Raji (cell line): Measurements from ENCODE around the gene HERC3.

Experiments used
- POLR2A ChIP-seq: IDR thresholded peaks from 2 replicates; pipeline ENCODE4 v1.6.1; 2011; ENCODE audit warnings: low read depth, low read length, control low read depth; ENCODE audit not compliant: insufficient read depth

HERC3 gene

DNA sequence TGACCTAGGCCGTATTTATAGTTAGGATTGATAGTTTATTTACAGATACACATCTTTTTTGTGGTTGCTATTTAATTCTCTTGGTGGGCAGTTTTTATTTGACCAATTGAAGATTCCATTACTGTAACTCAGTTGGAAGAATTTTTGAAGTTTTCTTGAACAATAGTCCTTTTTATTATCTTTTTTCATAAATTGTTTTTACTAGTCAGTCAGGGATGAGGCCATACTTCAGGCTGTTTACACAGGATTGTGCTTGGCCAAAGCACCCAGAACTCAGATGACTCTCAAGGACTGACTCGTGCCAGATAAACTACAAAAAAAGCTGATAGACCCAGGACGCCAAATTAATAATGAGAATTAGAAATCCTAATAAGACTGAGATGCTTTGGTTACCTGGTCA is 7.0 kb downstream of the HERC3 start:
- TF ChIP-seq POLR2A, result no peak

DNA sequence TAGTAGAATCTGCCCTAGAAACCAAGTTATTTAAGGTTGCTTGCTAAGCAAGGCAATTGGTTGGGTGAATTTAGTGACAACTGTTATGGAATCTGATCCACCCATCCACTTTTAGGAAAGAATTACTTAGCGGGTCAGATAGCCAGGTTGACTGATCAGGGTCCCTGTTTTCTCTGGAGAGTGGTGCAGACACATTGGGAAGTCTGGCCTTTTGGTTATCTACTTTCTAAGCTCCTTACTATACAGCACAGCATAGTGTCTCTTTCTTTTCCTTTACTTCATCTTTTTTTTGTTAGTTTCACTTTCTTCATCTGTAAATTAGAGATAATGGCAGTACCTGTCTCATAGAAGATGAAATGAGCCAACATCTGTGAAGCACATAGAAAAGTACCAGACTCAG is 7.4 kb downstream of the HERC3 start:
- no peak for TF ChIP-seq POLR2A

DNA sequence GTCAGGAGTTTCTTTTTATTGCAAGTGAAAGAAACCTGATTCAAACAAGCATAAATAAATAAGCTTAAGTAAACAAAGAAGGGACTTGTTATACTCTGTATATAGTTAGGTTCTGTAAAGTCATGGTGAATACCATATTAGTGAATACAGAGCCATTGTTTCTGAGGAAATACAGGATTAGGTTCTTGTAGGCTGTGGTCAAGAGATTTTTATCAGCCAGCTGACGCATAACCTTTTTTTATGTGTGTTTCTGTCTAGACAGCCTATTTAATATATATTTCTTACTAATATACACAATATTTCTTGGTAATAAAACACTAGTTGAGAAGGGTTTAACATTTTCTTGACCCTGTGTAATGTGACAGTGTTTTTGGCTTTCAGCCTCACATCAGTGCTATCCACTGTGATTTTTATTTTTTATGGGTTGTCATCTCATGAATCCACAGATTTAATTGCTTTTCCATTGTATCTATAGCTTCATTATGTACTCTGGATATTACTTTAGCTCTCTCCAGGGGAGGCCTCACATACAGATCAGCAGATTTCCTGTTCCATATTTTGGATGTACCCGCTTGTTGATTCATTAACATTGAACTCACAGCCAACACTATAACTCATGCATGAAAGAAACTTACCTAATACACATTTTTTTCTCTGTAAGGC is 8.0 kb downstream of the HERC3 start:
- no peak for TF ChIP-seq POLR2A

DNA sequence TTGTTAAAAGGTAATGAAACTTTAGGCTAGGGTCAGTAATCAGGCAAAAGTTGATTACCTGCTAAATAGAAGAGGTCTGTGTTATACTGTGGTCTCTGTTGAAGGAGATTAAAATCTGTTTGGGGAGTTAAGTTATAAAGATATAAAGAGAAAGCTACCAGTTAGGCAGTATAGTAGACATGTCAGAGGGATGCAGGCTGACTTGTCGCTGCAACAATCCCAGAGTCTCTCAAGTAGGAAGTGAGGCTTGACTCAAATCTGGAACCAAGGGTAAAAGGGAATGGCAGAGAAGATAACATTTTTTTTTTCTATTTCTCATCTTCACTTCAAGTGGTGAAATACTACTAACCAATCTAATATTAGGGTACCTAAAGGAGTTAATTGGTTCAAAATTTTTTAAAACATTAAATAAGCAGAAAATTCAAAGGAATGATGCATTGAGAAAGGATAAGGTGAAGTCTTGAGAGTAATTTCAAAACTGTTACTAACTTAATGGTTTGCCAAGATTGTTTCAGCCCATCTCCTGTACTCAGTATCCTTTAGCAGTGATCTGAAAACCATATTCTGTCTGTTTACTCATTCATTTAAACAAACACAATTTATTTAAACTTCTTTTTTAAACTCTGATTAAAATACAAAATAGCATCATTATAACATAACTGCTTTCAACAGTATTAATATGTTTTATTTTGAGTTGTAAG is 12.8 kb downstream of the HERC3 start:
- TF ChIP-seq POLR2A, result no peak

DNA sequence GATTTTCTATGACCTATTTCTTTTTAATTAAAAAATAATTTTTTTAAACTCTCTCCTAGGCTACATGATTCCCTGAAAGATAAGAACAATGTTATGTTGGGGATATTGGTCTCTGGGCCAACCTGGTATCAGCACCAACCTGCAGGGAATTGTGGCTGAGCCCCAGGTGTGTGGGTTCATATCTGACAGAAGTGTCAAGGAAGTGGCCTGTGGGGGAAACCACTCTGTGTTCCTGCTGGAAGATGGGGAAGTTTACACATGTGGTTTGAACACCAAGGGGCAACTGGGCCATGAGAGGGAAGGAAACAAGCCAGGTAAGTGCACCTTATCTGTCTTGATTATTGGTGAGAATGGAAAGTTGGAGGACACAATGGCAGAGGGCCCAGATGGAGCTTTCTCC is 13.5 kb downstream of the HERC3 start:
- no peak for TF ChIP-seq POLR2A

DNA sequence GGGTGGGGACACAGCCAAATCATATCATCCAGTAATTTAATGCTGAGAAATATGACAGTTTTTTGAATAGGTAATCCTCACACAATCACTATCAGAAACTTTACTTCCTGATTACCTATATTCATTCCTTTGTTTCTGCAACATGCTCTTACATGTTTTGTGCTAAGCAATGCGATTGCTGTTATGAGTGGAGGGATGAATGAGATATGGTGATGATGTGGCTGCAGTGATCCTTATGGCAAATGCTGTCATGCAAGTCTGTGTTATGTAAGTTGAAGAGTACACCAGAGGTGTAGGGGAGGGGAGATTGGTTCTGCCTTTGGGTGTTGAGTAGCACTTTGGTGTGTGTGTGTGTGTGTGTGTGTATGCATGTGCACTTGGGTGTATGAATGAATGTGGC is 14.6 kb downstream of the HERC3 start:
- no peak for TF ChIP-seq POLR2A

DNA sequence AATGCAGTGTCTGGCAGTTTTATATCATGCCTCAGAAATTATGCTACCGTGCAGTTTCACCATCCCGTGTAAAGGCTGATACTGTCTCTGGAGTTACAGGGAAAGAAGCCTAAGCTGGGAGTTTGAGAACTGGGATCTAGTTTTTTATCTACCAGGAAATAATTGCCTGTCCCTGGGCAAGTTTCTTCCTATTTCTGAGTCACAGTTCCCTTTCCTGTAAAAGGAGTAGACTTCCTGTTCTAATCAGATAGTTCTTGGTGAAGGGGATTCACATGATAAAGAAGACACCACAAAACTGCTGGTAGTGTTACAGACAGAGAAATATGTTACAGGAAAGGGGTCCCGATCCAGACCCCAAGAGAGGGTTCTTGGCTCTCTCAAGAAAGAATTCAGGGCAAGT is 17.1 kb downstream of the HERC3 start:
- no peak for TF ChIP-seq POLR2A

DNA sequence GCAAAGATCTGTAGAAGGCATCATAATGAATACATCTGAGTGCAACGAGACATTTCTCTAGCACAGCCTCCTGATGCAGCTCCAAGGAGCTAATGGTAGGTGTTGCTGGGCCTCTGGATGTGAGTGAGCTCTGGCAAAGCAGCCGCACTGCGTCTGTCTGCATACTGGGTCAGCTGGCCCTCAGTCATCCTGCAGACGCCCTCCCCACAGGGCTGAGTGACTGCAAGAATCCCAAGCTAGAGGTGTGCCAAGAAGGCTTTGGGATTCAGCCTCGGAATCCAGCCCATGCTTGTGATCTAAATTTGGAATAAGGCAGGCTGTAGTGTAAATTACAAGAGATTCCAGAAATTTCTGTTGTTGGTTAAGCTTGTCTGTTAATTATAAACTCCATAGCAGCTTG is 18.5 kb downstream of the HERC3 start:
- TF ChIP-seq POLR2A, result no peak

DNA sequence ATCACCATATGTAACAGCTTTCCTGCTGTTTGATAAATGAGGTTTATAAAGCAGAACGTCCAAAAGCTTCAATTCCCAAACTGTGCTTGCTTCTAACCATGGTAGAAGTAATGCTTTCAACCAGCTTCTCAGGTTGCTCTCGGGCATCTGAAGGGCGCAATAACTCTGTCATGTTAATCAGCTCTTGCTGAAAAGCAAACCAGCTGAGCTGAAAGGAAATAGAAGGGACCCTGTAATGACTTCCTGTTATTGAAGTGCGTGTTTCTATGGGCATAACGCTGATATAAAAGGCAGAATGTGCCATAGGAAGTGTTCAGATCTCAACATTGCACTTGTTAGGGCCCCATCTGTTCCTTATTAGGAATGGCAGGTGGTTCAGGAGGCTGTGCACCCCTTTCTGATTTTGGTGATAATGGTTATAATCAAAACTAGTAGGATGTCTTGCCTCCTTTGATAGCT is 21.2 kb downstream of the HERC3 start:
- TF ChIP-seq POLR2A, result no peak

DNA sequence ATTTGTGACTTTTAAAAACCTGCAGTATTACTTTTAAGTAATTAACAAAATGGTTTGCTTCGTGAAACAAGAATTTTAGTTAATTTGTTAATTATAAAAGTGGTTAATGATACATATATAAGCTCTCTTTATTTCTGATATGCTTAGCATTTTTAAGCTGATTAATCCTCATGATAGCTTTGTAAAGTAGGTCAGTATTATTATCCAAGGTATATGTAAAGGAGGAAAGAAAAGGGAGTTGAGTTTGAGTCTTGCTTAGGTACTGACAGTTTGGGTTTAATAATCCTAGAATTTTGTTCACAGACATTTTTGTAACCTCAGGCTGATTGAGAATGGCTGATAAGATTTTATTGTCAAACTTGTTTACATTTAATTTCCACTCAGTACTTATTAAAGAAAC is 21.8 kb downstream of the HERC3 start:
- no peak for TF ChIP-seq POLR2A

DNA sequence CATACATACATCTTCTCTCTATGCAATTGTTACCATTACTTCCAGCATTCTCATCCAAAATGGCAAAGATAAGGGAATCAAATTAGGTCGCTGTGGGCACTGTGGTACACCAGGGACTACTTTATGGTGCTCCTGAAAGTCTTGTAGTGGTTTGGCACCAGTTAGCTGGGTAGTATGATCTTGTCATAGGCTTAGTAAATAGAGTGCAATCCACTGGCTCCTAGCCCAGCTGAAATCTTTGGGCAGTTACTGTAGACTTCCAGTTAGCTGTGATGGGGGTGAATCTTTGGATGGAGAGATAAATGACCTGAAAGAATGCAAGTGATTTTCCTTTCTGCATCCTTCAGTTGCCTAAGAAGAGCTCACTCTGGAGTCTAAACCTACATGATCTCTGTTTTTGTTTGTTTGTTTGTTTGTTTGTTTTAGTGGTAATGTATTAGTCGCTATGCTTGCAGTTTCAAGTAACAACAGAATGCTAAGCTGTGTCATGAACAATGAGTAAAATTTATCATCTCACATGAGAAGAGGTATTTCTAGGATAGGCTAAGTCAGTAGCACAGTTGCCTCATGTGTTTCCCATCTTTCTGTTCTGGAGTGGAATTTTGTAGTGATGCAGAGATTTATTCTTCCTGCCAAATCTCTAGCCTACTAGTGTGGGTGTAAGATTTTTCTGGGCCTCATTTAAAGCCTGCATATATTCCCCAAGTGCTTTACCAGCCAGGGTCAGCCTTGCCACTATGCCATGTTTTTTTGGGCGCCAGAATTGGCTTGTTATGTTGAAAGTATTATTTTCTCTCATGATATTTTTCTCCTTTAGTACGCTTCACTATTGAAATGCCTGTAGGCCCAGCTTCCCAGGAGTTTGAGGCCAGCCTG is 24.2 kb downstream of the HERC3 start:
- no peak for TF ChIP-seq POLR2A

DNA sequence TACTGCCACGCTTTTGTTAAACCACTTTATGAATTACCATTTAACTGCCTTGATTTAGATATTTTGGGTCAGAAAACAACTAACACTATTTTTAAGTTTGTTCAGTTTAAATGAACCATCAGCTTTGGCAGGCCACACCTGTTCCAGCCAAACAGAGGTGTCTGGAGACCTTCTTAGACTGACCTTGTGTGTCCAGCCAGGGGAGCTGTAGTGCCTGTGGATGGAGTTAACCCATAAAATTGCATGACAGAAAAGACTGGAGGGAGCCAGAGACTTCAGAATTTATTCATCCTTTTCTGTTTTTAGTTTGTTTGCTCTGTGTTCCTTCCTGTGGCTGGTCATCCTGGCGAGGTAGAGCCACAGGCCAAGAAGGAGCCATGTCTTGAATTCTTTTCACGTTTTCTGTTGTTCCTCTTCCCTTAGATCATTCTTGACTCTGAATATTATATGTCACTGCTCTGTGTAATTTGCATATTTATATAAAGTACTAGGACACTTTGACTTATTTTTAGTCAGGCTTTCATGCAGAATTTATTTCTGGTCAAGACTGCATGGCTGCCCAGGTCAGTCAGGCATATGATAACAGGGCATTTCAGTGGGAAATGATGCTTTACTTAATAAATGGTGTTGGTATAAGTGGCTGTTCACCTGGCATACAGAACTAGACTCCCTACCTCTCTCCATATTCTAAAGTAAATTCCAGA is 26.7 kb downstream of the HERC3 start:
- TF ChIP-seq POLR2A, result no peak

DNA sequence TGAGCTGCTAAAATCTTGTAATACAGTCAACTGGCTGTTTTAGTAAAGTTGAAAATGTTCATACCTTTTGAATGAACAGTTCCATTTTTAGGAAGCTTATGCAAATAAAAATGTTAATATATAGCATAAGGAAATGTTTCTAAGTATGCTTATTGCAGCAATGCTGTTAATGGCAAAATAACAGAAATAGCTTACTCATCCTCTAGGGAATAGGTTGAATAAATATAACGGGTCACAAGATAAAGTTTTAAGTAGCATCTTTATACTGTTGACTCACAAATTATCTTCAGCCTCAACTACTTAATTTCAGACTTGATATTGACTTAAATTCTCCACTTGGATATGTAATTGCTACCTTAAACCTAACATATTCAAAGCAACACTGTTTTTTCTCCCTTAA is 27.7 kb downstream of the HERC3 start:
- TF ChIP-seq POLR2A, result no peak

DNA sequence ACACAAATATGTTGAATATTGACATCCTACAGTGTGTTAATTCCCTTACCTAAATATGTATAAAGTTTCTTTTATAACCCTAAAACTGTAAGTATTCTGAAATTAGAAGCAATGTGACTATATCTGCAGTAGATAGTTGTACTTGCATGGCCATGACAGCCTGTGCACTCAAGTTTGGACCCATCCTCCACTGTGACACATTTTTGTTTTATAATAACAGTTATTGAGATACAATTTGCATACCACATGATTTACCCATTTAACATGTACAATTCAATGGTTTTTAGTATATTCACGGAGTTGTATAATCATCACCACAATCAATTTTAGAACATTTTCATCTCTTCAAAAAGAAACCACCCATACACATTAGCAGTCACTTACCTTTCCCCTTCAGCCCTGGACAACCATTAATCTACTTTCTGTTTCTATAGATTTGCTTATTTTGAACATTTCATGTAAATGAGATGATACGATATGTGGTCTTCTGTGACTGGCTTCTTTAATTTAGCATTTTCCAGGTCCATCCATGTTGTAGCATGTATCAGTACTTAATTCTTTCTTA is 29.6 kb downstream of the HERC3 start:
- TF ChIP-seq POLR2A, result no peak

DNA sequence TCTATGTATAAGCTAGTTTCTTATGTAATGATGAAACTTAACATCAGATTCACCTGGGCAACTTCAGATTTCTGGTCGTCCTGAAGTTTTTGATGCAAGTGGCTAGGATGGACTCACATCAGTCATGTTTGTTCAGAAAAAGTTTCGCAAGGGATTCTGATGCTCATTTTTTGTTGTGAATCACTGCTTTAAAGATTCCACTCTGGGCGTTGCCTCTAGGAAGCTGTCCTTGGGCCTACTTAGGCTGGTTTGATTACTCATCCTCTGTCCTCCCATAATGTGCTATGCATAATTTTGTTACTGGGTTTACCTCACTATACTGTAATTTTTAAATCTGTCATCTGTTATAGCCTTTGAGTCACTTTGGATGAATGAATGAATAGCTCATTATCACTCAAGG is 30.8 kb downstream of the HERC3 start:
- no peak for TF ChIP-seq POLR2A

DNA sequence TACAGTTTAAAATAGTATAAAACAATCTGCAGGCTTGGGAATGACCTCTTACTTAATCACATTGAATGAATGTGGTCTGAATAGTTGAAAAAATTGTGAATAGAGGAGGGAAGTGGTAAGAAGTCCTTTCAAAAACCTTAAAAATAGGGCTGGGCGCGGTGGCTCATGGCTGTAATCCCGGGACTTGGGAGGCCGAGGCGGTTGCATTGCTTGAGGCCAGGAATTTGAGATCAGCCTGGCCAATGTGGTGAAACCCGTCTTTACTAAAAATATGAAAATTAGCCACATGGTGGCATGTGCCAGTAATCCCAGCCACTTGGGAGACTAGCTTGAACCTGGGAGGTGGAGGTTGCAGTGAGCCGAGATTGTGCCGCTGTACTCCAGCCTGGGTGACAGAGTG is 36.5 kb downstream of the HERC3 start:
- TF ChIP-seq POLR2A, result no peak

DNA sequence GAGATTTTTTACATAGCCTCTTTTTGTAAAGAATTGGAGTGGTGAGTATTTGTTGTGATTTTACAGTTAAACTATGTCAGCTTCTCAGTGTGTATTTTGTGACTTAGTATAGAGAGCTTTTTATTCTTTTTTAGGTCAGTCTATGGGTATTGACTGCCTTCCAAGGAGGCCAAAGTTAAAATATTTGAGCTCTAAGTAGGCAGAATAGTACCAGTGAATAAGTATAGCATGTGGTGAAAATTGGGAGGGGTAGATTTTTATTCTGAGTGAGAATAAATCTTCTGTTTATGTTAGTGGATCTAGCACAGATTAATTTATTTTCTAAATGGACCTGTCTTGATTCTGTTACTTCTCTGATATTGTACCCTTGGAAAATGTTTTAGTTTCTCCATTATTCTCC is 37.5 kb downstream of the HERC3 start:
- no peak for TF ChIP-seq POLR2A
